Endothelial cell of umbilical vein (primary cell): ENCODE data around the gene OTOP1. TPM values are rescaled to one million over a fixed set of nuclear protein-coding genes. Genes with fewer than 3 reads are reported as not detected.

Source experiments
- BruUV-seq: library from RNA; stranded (reverse); fragments of 400-500 nt; replicated peaks from 2 replicates; lab custom pipeline; 2021; lab: Mats Ljungman, UMichigan
- CTCF ChIA-PET: fragments of 300-600, 350-600 bp; sonication (Branson Sonifier 250); formaldehyde crosslinking; loops from one replicate; lab custom pipeline; 2021; ENCODE audit warnings: antibody characterized with exemption, inconsistent platforms; lab: Charles Lee
- POLR2A ChIA-PET: fragments of 300-600, 350-600 bp; sonication (Branson Sonifier 250); formaldehyde crosslinking; loops from one replicate; lab custom pipeline; 2021; ENCODE audit warnings: antibody characterized with exemption, inconsistent platforms; lab: Charles Lee
- DNase-seq: peaks from one replicate; pipeline ENCODE4 v3.0.0-alpha.2; 2011; ENCODE audit warnings: low read depth, low spot score
- FAIRE-seq: peaks from 2 replicates; lab custom pipeline; 2011; peaks lifted over from hg19 to GRCh38; lab: Jason Lieb, UNC
- H2AFZ ChIP-seq: 2 replicates; pipeline ENCODE4 v1.6.0; 2012; ENCODE audit warnings: low read depth, low read length, control low read depth, inconsistent platforms
- H3K27ac ChIP-seq: 2 replicates; pipeline ENCODE4 v1.5.1; 2011; ENCODE audit warnings: low read depth, mild to moderate bottlenecking, control low read depth, low read length, moderate library complexity; ENCODE audit not compliant: insufficient read depth
- H3K27me3 ChIP-seq, 2 experiments: 2 replicates each; pipeline versions ENCODE4 v1.6.0 to v1.6.1; 2011; ENCODE audit warnings: low read length in 2 of 2, mixed read lengths in 1 of 2; ENCODE audit not compliant: control insufficient read depth in 2 of 2, insufficient read depth in 2 of 2
- H3K36me3 ChIP-seq, 2 experiments: 2 replicates in 1 of 2; 3 replicates in 1 of 2; pipeline ENCODE4 v1.5.1; 2011; ENCODE audit warnings: low read length in 2 of 2, mild to moderate bottlenecking in 1 of 2, moderate library complexity in 1 of 2; ENCODE audit not compliant: control insufficient read depth in 2 of 2, insufficient read depth in 2 of 2; ENCODE audit errors: extremely low read depth in 1 of 2
- H3K4me1 ChIP-seq: 3 replicates; pipeline ENCODE4 v1.5.1; 2011; ENCODE audit warnings: mild to moderate bottlenecking, low read length; ENCODE audit not compliant: control insufficient read depth, insufficient read depth; ENCODE audit errors: extremely low read depth
- H3K4me2 ChIP-seq: 2 replicates; pipeline ENCODE4 v1.6.1; 2011; ENCODE audit warnings: low read length, control low read depth, mixed read lengths; ENCODE audit not compliant: insufficient read depth
- H3K4me3 ChIP-seq, 3 experiments: fragments of 200-600 bp in 1 of 3; sonication (generic), shearing (Covaris generic) in 1 of 3; replicated peaks in 1 of 3; 2 replicates each; pipeline ENCODE4 v1.5.1; 2011 to 2016; ENCODE audit warnings: control low read depth in 3 of 3, low read length in 3 of 3, mild to moderate bottlenecking in 2 of 3, inconsistent platforms in 1 of 3, low read depth in 1 of 3, moderate library complexity in 1 of 3; ENCODE audit not compliant: insufficient read depth in 1 of 3
- H3K79me2 ChIP-seq: 2 replicates; pipeline ENCODE4 v1.6.0; 2012; ENCODE audit warnings: low read length, inconsistent platforms; ENCODE audit not compliant: control insufficient read depth, insufficient read depth
- H3K9ac ChIP-seq: replicated peaks from 2 replicates; pipeline ENCODE3; 2011; ENCODE audit warnings: low read length, control low read depth; ENCODE audit not compliant: insufficient read depth; ENCODE audit errors: extremely low read depth
- H3K9me1 ChIP-seq: replicated peaks from 3 replicates; pipeline ENCODE4 v1.6.0; 2011; ENCODE audit warnings: mild to moderate bottlenecking, low read length; ENCODE audit not compliant: control insufficient read depth, insufficient read depth; ENCODE audit errors: extremely low read depth
- H3K9me3 ChIP-seq: replicated peaks from 2 replicates; pipeline ENCODE4 v1.5.1; 2012; ENCODE audit warnings: low read length, inconsistent platforms; ENCODE audit not compliant: control insufficient read depth, insufficient read depth
- H4K20me1 ChIP-seq: replicated peaks from 2 replicates; pipeline ENCODE3; 2011; ENCODE audit warnings: mild to moderate bottlenecking, low read length; ENCODE audit not compliant: control insufficient read depth, insufficient read depth; ENCODE audit errors: extremely low read depth
- EZH2 ChIP-seq: IDR thresholded peaks from 2 replicates; pipeline ENCODE4 v1.6.1; 2012; ENCODE audit warnings: borderline replicate concordance, low read depth, mild to moderate bottlenecking, moderate library complexity, low read length, inconsistent platforms; ENCODE audit not compliant: severe bottlenecking
- FOS ChIP-seq: IDR thresholded peaks from 2 replicates; pipeline ENCODE4 v1.6.1; 2011; ENCODE audit warnings: mild to moderate bottlenecking, low read length, moderate library complexity, borderline replicate concordance; ENCODE audit not compliant: insufficient read depth
- GATA2 ChIP-seq: IDR thresholded peaks from 2 replicates; pipeline ENCODE4 v1.7.0; 2011; ENCODE audit warnings: low read depth, mild to moderate bottlenecking, moderate library complexity, mixed read lengths, low read length; ENCODE audit not compliant: insufficient read length, insufficient read depth
- JUN ChIP-seq: IDR thresholded peaks from 2 replicates; pipeline ENCODE4 v1.6.1; 2011; ENCODE audit warnings: borderline replicate concordance, low read depth; ENCODE audit not compliant: insufficient read length, insufficient read depth
- MYC ChIP-seq: IDR thresholded peaks from one replicate; pipeline ENCODE4 v1.6.1; 2011; ENCODE audit warnings: mild to moderate bottlenecking, low read depth, low read length
- POLR2A ChIP-seq: IDR thresholded peaks from 2 replicates; pipeline ENCODE4 v1.6.1; 2012; ENCODE audit warnings: low read depth, mild to moderate bottlenecking, control low read depth, low read length
- POLR2AphosphoS5 ChIP-seq: IDR thresholded peaks from 2 replicates; pipeline ENCODE4 v1.6.1; 2012; ENCODE audit warnings: low read depth, mild to moderate bottlenecking, control low read depth, low read length, moderate library complexity; ENCODE audit not compliant: insufficient read depth
- dilution Hi-C: fragments of 300-500 bp; cut with MboI; formaldehyde crosslinking; loops from one replicate; pipeline ENCODE4 v1.15.0; 2019; ENCODE audit warnings: low sequenced_read_pairs; ENCODE audit not compliant: extremely low pct_ligation_motif_present
- intact Hi-C: fragments of 100-400 bp; cut with micrococcal nuclease; formaldehyde crosslinking; loops from one replicate; pipeline ENCODE4 v1.10.0; 2022
- polyA plus RNA-seq, 4 experiments: library from polyadenylated mRNA; depleted of rRNA in 3 of 4; stranded (reverse) in 3 of 4; unstranded in 1 of 4; fragments of >200 nt; gene quantifications; 2 replicates each; pipeline versions ENCODE4 v1.2.1 to v1.2.3, GENCODE V29; 2011 to 2012; ENCODE audit warnings: missing spikeins in 1 of 4
- total RNA-seq: library from RNA; stranded (reverse); gene quantifications from 2 replicates; pipeline ENCODE4 v1.2.3, GENCODE V29; 2021
- TF ChIP-seq, protein P1 (sequence below): IDR thresholded peaks from 2 replicates; pipeline ENCODE4 v1.6.1; 2011; ENCODE audit not compliant: insufficient read depth, insufficient read length
- TF ChIP-seq, protein P2 (sequence below), 2 donors: IDR thresholded peaks; 1 replicate in 1 of 2; 2 replicates in 1 of 2; pipeline ENCODE4 v1.5.1; 2011; ENCODE audit warnings: low read length in 2 of 2, mild to moderate bottlenecking in 2 of 2, moderate library complexity in 2 of 2, control low read depth in 1 of 2, inconsistent platforms in 1 of 2, low read depth in 1 of 2; ENCODE audit not compliant: insufficient read depth in 1 of 2; ENCODE audit errors: extremely low read depth in 1 of 2

The OTOP1 gene
- total and polyA plus RNA-seq, 2 donors (not counting 3 experiments of a cell fraction or from before 2014, with no cell fraction given) = not detected

DNA sequence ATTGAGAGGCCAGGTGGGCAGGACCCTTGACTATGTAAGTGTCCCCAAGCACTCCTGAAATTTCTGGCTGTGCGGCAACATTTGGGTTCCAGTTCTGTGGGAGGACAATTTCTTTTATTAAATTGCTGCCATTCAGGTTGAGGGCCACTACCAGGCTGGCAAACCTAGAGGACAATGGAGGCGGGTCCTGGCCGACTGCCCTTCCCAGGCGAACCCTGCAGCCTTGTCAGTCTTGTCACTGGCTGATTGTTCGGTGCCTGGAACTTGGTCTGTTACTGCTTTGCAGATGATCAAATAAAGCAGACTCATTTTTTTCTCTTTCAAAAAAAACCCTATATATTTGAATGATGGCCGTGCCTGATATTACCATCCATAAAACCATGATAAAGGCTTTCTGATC lies 27.9 kb upstream of the OTOP1 start:
- Histone ChIP-seq H3K79me2 (no peaks in the 10 kb centered on the region), H3K27me3 (no peaks in the 10 kb centered on the region), H3K4me1 (no peaks in the 10 kb centered on the region), H4K20me1 (no peaks in the 10 kb centered on the region), H3K9me1 (no peaks in the 10 kb centered on the region), H3K27ac (no peak overlapping the region), H3K9ac (no peak overlapping the region), H3K4me3 (no peak overlapping the region), H3K4me2 (no peak overlapping the region), H3K36me3 (no peaks in the 10 kb centered on the region), H2AFZ (no peak overlapping the region), H3K9me3 (no peaks in the 10 kb centered on the region)
- no peak for DNase-seq
- CTCF ChIA-PET = interaction anchor here (1.3 to 3.4 kb wide), 2 partner anchors 15 to 78 kb away, joined by 3 to 11 read pairs; no protein-coding TSS in a partner anchor
- dilution Hi-C loops = no loop called here
- TF ChIP-seq GATA2 = no peak
- TF ChIP-seq EZH2 = no peak
- TF ChIP-seq, protein P1, sequence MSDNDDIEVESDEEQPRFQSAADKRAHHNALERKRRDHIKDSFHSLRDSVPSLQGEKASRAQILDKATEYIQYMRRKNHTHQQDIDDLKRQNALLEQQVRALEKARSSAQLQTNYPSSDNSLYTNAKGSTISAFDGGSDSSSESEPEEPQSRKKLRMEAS = no peak
- no peak for TF ChIP-seq POLR2A
- TF ChIP-seq MYC = no peak
- TF ChIP-seq FOS = no peak
- TF ChIP-seq, protein P2, sequence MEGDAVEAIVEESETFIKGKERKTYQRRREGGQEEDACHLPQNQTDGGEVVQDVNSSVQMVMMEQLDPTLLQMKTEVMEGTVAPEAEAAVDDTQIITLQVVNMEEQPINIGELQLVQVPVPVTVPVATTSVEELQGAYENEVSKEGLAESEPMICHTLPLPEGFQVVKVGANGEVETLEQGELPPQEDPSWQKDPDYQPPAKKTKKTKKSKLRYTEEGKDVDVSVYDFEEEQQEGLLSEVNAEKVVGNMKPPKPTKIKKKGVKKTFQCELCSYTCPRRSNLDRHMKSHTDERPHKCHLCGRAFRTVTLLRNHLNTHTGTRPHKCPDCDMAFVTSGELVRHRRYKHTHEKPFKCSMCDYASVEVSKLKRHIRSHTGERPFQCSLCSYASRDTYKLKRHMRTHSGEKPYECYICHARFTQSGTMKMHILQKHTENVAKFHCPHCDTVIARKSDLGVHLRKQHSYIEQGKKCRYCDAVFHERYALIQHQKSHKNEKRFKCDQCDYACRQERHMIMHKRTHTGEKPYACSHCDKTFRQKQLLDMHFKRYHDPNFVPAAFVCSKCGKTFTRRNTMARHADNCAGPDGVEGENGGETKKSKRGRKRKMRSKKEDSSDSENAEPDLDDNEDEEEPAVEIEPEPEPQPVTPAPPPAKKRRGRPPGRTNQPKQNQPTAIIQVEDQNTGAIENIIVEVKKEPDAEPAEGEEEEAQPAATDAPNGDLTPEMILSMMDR (IDR thresholded peaks at IDR 0.05; ENCODE audit: extremely low read depth in 1 of 2, insufficient read depth in 1 of 2, low read depth in 1 of 2, low read length in 2 of 2) = no peak
- TF ChIP-seq JUN = no peak
- no peak for TF ChIP-seq POLR2AphosphoS5
- POLR2A ChIA-PET = no interaction called here
- intact Hi-C loops = loop anchor here (5.0 kb wide), 1 partner anchor 603 kb away; the partner anchor contains the start of gene MSX1
- no peak for FAIRE-seq
- BruUV-seq = no TSS peak
